Astrocyte of the hippocampus (primary cell): ENCODE data around the gene CSRP2.

Source experiments
- DNase-seq: peaks from one replicate; pipeline ENCODE4 v3.0.0; 2011; ENCODE audit warnings: low read depth, low spot score

The CSRP2 gene

GRCh38 chr12:76891609-76892008, 12.8 kb upstream of the CSRP2 start:
- no peak for DNase-seq

DNA sequence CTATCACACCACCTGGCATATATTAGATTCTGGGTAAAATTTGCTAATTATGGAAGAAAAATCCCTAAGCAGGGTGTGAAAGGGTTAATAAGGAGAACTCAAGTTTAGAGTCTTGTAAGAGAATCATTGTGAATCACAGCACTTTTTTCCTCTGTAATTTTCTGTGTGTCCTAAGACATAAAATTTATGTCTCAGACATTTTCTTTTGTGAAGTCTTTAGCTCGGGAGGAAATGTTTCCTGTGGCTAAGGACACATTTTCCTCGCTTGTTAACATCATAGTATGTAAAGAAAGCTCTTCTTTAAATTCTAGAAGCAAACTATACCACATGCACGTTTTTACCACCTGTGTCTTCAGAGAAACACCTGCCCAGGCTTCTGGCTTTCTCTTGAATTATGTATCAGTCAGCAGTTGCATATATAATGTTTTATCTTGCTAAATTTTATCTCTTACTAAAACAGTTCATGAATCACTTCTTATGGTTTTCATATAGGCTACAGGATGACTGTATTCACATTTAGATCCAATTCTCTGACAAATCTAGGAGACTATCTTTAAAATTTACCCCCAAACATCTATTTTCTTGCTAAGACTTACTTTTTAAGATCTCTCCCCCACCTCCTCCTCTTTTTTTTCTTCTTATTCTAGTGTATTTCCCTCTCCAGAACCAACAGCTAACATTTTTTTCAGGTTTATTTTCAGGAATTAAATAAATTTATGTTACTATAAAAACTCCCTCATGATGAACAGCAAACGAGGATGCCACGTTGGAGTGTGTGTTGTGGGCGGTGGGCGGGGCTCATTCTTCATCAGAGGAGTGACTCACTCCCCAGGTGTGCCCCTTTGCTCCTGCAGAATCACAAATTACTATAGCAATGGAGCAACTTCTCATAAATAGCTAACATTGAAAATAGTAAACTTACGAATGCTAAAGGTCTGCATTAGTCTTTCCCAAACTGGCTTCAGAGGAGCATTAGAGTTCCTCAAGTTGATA, 11.6 kb upstream of the CSRP2 start:
- DNase-seq: no peak

DNA sequence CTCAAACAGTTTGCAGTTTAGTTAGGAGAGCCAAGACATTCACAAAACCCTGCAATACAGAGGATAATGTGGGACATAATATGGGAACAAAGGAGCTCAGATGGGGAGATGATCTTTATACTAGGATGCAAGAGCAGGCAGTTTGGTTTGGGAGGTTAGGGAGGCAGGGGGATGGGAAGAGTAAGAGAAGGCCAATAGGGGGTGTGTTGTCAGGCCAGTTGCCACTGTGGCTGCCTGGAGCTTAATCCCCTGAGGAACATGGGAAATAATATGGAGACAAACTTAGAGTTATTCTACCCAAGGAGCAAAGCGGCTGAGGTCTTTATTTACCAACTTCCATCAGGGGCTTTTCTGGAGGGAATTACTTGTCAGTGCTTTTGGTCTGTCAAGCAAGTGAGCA, 10.0 kb upstream of the CSRP2 start:
- DNase-seq: no peak

GRCh38 chr12:76883811-76884210, 5.0 kb upstream of the CSRP2 start:
- DNase-seq: peak; percentile 54

DNA sequence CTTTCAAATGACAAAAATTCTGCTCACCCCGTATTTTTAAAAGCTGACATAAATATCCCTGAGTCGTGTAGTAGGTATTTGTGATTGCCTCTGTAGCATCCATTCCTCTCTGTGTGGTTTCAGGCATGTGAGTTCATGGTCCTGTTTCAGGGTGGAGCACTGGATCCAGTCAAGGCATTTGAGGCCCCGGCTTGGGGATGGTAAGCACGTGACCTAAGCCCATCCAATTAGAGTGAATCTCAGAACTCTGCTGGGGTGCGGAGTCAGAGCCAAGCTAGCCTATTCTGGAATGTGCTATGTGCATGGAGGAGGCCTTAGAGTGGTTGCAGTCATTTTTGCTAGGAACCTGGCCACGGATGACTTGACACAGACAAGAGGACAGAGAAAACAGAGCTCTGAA, 4.3 kb upstream of the CSRP2 start:
- DNase-seq: peak; percentile 60

DNA sequence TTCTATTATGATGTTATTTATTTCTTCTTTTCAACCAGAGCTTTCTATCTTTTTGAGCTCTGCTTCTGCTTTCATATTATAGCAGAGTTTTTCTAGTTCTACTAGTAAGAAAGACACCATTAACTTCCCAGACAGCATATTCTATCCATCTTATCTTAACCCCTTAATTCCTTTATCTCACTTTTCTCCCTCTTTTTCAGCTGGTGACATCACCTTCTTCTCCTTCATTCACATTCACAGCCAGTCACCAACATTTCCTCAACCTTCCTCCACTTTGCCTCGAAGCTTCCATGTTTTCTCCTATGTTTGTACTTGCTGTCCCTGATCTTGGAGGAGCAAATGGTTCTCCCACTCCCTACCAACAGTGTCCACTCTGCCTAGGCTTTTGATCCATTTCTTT, 3.5 kb upstream of the CSRP2 start:
- DNase-seq: no peak

GRCh38 chr12:76881142-76881541, 2.3 kb upstream of the CSRP2 start:
- DNase-seq: no peak

DNA sequence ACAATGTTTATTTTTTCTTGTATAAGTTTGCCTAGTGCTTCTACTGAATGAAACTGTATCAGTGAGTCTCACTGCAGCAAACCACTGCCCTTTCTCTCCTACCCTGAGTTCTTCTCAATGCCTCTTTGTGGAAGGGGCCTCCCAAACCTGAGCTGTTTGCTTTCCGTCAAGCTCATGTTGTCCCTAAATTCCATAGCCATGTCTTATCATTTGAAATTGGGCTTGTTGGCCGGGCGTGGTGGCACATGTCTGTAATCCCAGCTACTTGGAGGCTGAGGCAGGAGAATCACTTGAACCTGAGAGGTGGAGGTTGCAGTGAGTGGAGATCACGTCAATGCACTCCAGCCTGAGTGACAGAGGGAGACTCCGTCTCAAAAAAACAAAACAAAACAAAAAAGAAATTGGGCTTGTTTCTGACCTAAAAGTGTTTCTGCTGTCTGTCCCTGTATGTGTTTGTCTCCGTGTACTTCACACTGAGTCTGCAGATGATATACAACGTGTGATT, 1.8 kb upstream of the CSRP2 start:
- DNase-seq: no peak

- DNase-seq: peak; percentile 37
These were observed 1.1 kb upstream of the CSRP2 start for GRCh38 chr12:76879710-76880518.

GRCh38 chr12:76878099-76878898, 520 bp downstream of the CSRP2 start:
- DNase-seq: peak; percentile 65

DNA sequence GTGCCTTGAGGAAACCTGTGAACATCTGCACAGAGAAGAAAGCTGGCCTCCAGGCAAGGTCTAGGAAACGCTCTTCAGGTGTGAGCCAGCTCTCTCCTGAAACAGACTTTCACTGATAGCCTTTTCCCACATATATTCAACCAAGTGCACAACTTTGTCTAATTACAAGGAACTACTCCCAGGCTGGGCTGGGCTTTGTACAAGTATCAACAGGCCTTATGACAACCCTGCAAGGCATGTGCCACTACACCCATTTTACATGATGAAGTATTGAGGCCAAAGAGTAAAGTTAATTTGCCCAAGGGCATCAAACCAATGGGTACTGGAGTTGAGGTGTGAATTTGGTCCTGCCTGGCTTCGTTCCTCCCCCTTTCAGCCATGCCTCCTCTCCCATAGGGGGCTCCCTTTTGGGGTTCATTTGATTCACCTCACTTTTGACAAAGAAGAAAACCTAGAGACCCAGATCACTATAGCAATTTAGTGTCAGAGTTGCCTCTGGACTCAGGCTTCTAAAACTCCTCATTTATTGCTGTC, 2.1 kb downstream of the CSRP2 start:
- DNase-seq: no peak

DNA sequence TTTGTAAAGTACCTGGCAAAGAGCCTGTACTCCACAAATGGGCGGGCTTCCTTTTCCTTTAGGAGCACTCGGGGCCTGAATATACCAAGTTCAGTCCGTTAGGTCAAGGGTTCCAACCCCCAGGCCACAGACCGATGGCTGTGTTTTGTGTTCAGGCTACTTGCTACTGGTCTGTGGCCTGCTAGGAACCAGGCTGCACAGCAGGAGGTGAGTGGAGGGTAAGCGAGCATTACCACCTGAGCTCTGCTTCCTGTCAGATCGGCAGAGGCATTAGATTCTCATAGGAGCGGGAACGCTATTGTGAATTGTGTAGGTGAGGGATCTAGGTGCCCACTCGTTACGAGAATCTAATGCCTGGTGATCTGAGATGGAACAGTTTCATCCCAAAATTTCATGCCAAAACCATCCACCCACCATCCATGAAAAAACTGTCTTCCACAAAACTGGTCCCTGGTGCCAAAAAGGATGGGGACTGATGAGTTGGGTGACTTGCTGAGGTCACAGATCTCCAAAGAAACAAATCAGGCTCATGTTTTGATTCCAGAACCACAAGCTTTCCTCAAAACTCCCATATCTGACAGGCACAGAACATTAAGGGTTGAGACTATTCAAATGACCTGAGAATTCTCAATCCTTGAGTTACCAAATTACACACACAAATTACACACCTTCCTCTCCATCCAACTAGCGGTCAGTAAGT, 4.2 kb downstream of the CSRP2 start:
- DNase-seq: no peak

DNA sequence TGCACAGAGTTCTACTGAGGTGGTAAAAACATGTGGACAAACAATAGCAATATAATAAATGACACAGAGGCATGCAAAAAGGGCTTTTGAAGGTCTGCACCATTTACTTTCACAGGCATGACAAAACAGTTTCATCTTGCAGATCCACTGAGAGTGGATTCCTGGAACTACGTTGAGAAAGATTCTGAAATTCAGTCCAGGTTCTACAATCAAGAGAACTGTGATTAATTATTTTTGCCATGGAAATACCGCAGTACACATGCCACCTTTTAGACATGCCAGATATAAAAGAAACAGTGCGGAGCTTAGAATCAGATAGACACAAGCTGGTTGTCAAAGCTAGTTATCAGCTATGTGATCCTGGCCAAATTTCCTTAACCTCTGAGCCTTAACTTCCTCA, 4.8 kb downstream of the CSRP2 start:
- DNase-seq: no peak

GRCh38 chr12:76872415-76872814, 6.4 kb downstream of the CSRP2 start:
- DNase-seq: no peak

GRCh38 chr12:76871742-76872141, 7.1 kb downstream of the CSRP2 start:
- DNase-seq: no peak

DNA sequence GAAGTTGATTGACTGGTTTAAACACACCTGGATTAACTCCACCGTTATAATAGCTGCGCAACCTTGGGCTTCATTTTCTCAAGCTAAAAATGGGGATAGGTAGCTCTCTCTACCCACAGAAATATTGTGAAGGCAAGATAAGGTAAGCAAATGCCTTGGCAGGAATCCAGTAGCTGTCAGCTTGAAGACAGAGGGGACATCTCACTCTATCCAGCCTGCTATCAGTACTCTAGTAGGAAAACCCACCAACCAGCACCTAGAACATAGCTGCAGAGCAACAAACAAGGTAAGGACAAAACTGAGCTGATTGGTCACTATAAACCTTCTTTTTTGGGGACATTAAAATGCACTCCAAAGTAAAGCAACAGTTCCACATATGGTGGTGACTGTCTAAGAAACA, 7.7 kb downstream of the CSRP2 start:
- no peak for DNase-seq

DNA sequence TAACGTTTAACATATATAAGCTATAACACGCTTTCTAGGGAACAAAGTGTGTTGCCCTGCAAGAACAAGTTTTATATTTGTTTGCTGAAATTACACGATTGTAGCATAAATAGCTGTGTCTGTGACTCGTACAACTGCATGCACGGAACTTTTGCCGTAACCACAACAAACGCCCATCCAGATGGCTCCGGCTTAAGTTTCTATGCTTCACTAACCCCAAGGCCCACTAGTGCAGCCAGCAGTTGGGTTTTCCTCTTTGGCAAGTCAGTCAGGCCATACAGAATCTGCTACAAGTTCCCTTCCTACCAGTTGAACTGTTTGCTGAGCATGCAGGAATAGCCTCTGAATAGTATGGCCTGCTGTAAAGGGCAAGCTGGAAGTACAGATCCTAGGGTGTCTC, 12.1 kb downstream of the CSRP2 start:
- peak; percentile 88 for DNase-seq

- peak; percentile 76 for DNase-seq
These were observed 12.7 kb downstream of the CSRP2 start for GRCh38 chr12:76866151-76866567.

- DNase-seq: no peak
These were observed 13.9 kb downstream of the CSRP2 start for GRCh38 chr12:76864791-76865400.

DNA sequence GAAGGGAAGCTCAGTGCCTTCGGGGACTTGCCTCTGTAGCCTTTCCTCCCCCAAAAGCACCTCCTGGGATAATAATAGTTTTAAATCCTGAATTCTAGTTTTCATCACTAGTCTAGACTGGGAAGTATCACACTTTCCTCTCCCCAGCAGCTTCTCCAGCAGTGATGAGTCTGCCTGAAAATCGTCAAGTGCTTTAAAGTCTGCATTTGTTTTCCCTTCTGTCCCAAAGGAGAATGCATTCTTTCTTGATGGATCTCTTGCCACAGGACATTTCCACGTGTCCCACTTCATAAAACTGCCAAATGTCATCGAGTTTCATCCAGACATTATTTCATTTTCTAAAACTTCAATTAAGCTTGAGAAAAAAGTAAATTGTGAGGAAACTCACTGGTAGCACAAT, 15.0 kb downstream of the CSRP2 start:
- DNase-seq: peak; percentile 16
